ENCODE data around the gene FRAT1. TPM values are rescaled to one million over a fixed set of nuclear protein-coding genes. Genes with fewer than 3 reads are reported as not detected.

FRAT1 gene
- polyA plus RNA-seq, 1 donor from 2014 or later = 10.8 TPM

DNA sequence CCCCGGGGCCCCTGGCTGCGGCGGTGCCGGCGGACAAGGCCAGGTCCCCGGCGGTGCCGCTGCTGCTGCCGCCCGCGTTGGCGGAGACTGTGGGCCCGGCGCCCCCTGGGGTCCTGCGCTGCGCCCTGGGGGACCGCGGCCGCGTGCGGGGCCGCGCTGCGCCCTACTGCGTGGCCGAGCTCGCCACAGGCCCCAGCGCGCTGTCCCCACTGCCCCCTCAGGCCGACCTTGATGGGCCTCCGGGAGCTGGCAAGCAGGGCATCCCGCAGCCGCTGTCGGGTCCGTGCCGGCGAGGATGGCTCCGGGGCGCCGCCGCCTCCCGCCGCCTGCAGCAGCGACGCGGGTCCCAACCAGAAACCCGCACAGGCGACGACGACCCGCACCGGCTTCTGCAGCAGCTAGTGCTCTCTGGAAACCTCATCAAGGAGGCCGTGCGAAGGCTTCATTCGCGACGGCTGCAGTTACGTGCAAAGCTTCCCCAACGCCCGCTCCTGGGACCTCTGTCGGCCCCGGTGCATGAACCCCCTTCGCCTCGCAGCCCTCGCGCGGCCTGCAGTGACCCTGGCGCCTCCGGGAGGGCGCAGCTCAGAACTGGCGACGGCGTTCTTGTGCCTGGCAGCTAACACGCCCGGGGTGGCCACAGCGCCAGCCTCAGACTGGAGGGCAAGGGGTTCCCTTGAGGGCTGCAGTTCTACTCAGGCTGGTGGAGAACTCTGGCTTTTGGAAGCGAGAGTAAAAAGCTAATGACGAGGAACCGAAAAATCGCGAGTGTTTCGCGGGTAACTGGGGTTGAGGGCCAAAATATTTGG, 804 bp downstream of the FRAT1 start:
- peaks cover under 1% of the 10 kb centered on the region for H3F3A ChIP-seq (ENCODE audit: insufficient read depth, low read length, poor library complexity, severe bottlenecking)
- no peaks in the 10 kb centered on the region for H3K9me3 ChIP-seq (ENCODE audit: low read length)
- no peaks in the 10 kb centered on the region for H3K9me2 ChIP-seq (ENCODE audit: insufficient read depth, low read length)
- TF ChIP-seq, protein P1, sequence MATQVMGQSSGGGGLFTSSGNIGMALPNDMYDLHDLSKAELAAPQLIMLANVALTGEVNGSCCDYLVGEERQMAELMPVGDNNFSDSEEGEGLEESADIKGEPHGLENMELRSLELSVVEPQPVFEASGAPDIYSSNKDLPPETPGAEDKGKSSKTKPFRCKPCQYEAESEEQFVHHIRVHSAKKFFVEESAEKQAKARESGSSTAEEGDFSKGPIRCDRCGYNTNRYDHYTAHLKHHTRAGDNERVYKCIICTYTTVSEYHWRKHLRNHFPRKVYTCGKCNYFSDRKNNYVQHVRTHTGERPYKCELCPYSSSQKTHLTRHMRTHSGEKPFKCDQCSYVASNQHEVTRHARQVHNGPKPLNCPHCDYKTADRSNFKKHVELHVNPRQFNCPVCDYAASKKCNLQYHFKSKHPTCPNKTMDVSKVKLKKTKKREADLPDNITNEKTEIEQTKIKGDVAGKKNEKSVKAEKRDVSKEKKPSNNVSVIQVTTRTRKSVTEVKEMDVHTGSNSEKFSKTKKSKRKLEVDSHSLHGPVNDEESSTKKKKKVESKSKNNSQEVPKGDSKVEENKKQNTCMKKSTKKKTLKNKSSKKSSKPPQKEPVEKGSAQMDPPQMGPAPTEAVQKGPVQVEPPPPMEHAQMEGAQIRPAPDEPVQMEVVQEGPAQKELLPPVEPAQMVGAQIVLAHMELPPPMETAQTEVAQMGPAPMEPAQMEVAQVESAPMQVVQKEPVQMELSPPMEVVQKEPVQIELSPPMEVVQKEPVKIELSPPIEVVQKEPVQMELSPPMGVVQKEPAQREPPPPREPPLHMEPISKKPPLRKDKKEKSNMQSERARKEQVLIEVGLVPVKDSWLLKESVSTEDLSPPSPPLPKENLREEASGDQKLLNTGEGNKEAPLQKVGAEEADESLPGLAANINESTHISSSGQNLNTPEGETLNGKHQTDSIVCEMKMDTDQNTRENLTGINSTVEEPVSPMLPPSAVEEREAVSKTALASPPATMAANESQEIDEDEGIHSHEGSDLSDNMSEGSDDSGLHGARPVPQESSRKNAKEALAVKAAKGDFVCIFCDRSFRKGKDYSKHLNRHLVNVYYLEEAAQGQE (IDR thresholded peaks at IDR 0.05; ENCODE audit: borderline replicate concordance) = peak; percentile 47
- TF ChIP-seq POLR2AphosphoS5 (IDR thresholded peaks at IDR 0.05) (no peak), EZH2 (IDR thresholded peaks at IDR 0.05; ENCODE audit: borderline replicate concordance, insufficient read depth, low read length, poor library complexity, severe bottlenecking) (no peak), TAF1 (IDR thresholded peaks at IDR 0.05; ENCODE audit: low read depth) (no peak), MXI1 (conservative IDR thresholded peaks at IDR 0.05; ENCODE audit: poor library complexity, severe bottlenecking) (no peak), RAD21 (conservative IDR thresholded peaks at IDR 0.05) (peak; percentile 12), SMC3 (conservative IDR thresholded peaks at IDR 0.05; ENCODE audit: poor library complexity) (peak; percentile 29), EP300 (conservative IDR thresholded peaks at IDR 0.05; ENCODE audit: poor library complexity, severe bottlenecking) (no peak)
- TF ChIP-seq, protein P2, sequence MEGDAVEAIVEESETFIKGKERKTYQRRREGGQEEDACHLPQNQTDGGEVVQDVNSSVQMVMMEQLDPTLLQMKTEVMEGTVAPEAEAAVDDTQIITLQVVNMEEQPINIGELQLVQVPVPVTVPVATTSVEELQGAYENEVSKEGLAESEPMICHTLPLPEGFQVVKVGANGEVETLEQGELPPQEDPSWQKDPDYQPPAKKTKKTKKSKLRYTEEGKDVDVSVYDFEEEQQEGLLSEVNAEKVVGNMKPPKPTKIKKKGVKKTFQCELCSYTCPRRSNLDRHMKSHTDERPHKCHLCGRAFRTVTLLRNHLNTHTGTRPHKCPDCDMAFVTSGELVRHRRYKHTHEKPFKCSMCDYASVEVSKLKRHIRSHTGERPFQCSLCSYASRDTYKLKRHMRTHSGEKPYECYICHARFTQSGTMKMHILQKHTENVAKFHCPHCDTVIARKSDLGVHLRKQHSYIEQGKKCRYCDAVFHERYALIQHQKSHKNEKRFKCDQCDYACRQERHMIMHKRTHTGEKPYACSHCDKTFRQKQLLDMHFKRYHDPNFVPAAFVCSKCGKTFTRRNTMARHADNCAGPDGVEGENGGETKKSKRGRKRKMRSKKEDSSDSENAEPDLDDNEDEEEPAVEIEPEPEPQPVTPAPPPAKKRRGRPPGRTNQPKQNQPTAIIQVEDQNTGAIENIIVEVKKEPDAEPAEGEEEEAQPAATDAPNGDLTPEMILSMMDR (IDR thresholded peaks at IDR 0.05; ENCODE audit: poor library complexity, severe bottlenecking) = peak; percentile 50
- no peaks in the 10 kb centered on the region for H3K36me3 ChIP-seq (ENCODE audit: insufficient read depth, low read length)
- H2AFZ ChIP-seq (ENCODE audit: low read depth, low read length) = no peak overlapping the region
- H3K9ac ChIP-seq (ENCODE audit: low read length) = peak overlapping the region; percentile 96
- no peaks in the 10 kb centered on the region for H4K20me1 ChIP-seq (ENCODE audit: insufficient read depth)
- H3K79me2 ChIP-seq (replicated peaks; ENCODE audit: insufficient read depth, low read length) = peaks cover 4% of the 10 kb centered on the region
- H3K27me3 ChIP-seq (ENCODE audit: insufficient read depth, low read depth, low read length) = no peaks in the 10 kb centered on the region
- H3K4me3 ChIP-seq (ENCODE audit: low read length) = peak overlapping the region; percentile 71
- peak overlapping the region; percentile 65 for H3K4me2 ChIP-seq (ENCODE audit: low read length)
- H3K27ac ChIP-seq (ENCODE audit: low read length) = peak overlapping the region; percentile 96

DNA sequence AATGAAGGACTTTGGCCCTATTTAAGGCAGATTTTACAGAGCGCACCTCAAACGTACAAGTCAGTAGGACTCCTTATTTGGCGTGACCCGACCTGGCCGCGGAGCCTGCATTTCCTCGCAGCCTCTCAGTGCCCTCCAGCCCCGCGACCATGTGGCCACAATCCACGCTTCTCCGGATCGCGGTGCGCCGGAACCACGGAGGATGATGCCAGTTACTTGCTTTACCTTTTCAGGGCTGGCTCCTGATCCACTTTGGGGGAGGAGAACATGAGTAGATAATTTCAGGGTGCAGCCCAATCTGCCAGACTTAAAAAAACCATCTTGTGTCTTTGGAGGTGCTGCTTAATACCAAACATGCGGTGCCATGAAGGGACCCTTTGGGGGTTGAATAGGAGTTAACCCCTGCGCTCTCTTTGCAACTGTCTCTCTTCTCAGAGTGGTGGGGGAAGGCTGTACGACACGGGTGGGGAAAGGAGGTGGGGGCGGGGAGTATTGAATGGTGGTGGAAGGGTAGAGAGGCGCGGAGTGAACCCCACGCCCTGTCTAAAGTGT, 1.5 kb downstream of the FRAT1 start:
- Histone ChIP-seq H3K79me2 (replicated peaks; ENCODE audit: insufficient read depth, low read length) (peaks cover 4% of the 10 kb centered on the region), H3K9me2 (ENCODE audit: insufficient read depth, low read length) (no peaks in the 10 kb centered on the region), H3F3A (ENCODE audit: insufficient read depth, low read length, poor library complexity, severe bottlenecking) (peaks cover 7% of the 10 kb centered on the region), H3K9me3 (ENCODE audit: low read length) (no peaks in the 10 kb centered on the region), H3K4me3 (ENCODE audit: low read length) (peak overlapping the region; percentile 71), H2AFZ (ENCODE audit: low read depth, low read length) (no peak overlapping the region), H3K27ac (ENCODE audit: low read length) (peak overlapping the region; percentile 63), H3K9ac (ENCODE audit: low read length) (peak overlapping the region; percentile 96), H4K20me1 (ENCODE audit: insufficient read depth) (no peaks in the 10 kb centered on the region), H3K4me2 (ENCODE audit: low read length) (peak overlapping the region; percentile 65), H3K36me3 (ENCODE audit: insufficient read depth, low read length) (no peaks in the 10 kb centered on the region), H3K27me3 (ENCODE audit: insufficient read depth, low read depth, low read length) (no peaks in the 10 kb centered on the region)
- TF ChIP-seq SMC3 (conservative IDR thresholded peaks at IDR 0.05; ENCODE audit: poor library complexity) (no peak), EZH2 (IDR thresholded peaks at IDR 0.05; ENCODE audit: borderline replicate concordance, insufficient read depth, low read length, poor library complexity, severe bottlenecking) (no peak), MXI1 (conservative IDR thresholded peaks at IDR 0.05; ENCODE audit: poor library complexity, severe bottlenecking) (peak; percentile 9), EP300 (conservative IDR thresholded peaks at IDR 0.05; ENCODE audit: poor library complexity, severe bottlenecking) (no peak), POLR2AphosphoS5 (IDR thresholded peaks at IDR 0.05) (no peak), RAD21 (conservative IDR thresholded peaks at IDR 0.05) (no peak)
- TF ChIP-seq, protein P1 (IDR thresholded peaks at IDR 0.05; ENCODE audit: borderline replicate concordance) = no peak
